Choroid plexus epithelial cell (primary cell): Measurements from ENCODE around the gene EYS.

ENCODE experiments used
- DNase-seq: peaks from one replicate; pipeline ENCODE4 v3.0.0-alpha.2; 2010; ENCODE audit warnings: low read depth
- H3K4me3 ChIP-seq: 2 replicates; pipeline ENCODE4 v1.5.1; 2011; ENCODE audit warnings: low read depth, mild to moderate bottlenecking, control low read depth, low read length, moderate library complexity
- TF ChIP-seq, protein P1 (sequence below): conservative IDR thresholded peaks from 2 replicates; pipeline ENCODE4 v1.5.1; 2011; ENCODE audit warnings: low read depth, mild to moderate bottlenecking, control low read depth, inconsistent platforms, low read length, moderate library complexity

EYS gene

DNA sequence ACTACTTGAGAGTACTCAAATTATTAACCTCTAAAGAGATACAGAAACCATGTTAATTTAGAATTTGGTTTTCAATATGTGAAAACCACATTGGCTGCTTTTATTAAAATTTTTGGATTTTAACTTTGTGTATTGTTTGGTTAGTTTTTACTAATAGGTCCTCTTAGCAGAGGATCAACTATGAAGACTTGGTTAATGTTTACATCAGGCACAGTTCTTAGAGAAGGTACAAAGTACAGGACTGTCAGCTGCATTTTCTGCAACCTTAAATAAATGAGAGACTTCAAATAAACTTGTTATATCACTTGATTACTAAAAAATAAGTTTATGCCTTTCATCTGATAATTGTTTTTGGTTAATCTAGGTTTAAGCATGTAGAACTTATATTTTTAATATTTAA lies 1982.3 kb downstream of the EYS start:
- TF ChIP-seq, protein P1, sequence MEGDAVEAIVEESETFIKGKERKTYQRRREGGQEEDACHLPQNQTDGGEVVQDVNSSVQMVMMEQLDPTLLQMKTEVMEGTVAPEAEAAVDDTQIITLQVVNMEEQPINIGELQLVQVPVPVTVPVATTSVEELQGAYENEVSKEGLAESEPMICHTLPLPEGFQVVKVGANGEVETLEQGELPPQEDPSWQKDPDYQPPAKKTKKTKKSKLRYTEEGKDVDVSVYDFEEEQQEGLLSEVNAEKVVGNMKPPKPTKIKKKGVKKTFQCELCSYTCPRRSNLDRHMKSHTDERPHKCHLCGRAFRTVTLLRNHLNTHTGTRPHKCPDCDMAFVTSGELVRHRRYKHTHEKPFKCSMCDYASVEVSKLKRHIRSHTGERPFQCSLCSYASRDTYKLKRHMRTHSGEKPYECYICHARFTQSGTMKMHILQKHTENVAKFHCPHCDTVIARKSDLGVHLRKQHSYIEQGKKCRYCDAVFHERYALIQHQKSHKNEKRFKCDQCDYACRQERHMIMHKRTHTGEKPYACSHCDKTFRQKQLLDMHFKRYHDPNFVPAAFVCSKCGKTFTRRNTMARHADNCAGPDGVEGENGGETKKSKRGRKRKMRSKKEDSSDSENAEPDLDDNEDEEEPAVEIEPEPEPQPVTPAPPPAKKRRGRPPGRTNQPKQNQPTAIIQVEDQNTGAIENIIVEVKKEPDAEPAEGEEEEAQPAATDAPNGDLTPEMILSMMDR, result no peak
- no peak overlapping the region for H3K4me3 ChIP-seq
- no peak for DNase-seq

DNA sequence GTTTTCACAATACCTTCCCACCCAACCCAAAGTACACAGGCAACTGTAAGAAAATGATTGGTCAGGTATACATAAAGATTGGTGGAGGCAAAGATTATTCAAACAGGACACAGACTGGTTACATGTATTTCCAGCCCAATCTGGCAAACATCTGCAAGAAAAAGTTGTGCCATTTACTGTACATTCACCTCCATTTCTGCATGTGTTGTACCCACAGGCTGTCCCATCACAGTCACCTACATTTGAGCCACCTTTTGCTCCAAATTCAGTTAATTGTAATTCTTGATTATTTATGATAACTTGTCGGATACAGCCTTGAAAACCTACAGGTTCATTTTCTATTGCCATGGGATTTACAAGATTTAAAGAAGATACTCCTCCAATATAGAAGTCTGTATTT lies 1985.8 kb downstream of the EYS start:
- TF ChIP-seq, protein P1, result no peak
- no peak for DNase-seq
- no peak overlapping the region for H3K4me3 ChIP-seq

DNA sequence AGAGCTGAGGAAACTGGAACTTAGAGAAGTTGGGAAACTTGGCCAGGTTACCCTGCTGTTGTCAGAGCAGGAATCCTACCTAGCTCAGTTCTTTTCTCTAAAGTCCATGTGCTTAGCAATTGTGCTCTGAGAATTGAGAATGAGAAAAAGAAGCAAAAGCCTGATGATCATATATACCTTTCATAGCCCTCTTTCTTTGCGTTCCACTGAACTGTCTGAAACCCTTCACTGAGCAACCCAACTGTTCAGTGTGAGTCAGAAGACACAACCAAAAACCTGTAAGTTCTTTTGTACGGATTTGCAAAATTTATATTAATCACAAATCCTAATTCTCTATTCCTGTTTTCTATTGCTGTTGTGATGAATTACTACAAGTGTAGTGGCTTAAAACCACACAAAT lies 1990.9 kb downstream of the EYS start:
- H3K4me3 ChIP-seq, result no peak overlapping the region
- DNase-seq, result no peak
- TF ChIP-seq, protein P1, result no peak

- TF ChIP-seq, protein P1, result no peak
- DNase-seq, result no peak
- no peak overlapping the region for H3K4me3 ChIP-seq
Measured at GRCh38 chr6:63714091-63714490, 1992.9 kb downstream of the EYS start.

GRCh38 chr6:63713332-63713731 lies 1993.7 kb downstream of the EYS start:
- TF ChIP-seq, protein P1, result no peak
- no peak overlapping the region for H3K4me3 ChIP-seq
- no peak for DNase-seq

GRCh38 chr6:63709148-63709547 lies 1997.9 kb downstream of the EYS start:
- TF ChIP-seq, protein P1, result no peak
- no peak overlapping the region for H3K4me3 ChIP-seq
- DNase-seq, result no peak

- DNase-seq, result no peak
- TF ChIP-seq, protein P1, result no peak
- no peak overlapping the region for H3K4me3 ChIP-seq
Measured at GRCh38 chr6:63708631-63709030, 1998.4 kb downstream of the EYS start.
